Epidermal melanocyte (primary cell): ENCODE data around the gene TRIM62.
A peak's percentile ranks its signal among the peaks of the same experiment; 100 is the strongest.

Experiments used
- DNase-seq: peaks from one replicate; pipeline ENCODE4 v3.0.0; 2011; ENCODE audit warnings: low spot score; ENCODE audit not compliant: insufficient read length

Gene TRIM62

DNA sequence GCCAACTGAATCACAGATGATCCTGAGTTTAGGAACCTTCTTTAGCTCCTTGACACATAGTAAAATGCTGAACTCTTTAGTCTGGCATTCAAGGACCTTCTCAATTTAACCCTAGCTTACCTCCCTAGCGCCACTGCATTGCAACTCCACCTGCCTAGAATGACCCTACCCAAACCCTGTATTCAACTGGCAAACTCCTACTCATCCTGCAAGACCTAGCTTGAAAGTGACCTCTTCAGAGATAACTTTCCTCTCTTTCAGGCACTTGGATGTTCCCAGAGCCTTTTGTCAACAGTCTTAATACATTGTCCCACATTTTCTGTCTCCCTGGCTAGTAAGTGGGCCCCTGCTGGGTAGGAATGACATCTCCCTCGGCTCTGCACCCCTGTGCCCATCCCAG is 19.7 kb downstream of the TRIM62 start:
- no peak for DNase-seq

GRCh38 chr1:33161061-33161681 is 20.7 kb downstream of the TRIM62 start:
- peak; percentile 73 for DNase-seq

DNA sequence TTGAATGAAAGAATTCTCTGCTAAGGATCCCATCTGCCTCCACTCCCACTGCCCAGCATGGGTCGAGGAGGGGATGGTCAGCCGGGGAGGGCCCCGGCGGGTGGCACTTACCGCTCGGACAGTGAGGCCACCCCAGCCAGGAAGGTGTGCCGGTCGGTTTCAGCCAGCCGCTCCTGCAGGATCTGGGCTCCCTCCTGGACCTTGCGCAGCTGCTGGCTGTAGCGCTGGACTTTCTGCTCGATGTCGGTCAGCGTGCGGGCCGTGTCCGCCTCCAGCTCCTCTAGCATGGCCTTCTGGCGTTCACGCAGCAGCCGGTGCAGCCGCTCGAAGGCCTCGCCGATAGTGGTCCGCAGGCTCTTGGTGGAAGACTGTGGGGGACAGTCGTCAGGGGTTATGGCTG is 22.3 kb downstream of the TRIM62 start:
- no peak for DNase-seq

DNA sequence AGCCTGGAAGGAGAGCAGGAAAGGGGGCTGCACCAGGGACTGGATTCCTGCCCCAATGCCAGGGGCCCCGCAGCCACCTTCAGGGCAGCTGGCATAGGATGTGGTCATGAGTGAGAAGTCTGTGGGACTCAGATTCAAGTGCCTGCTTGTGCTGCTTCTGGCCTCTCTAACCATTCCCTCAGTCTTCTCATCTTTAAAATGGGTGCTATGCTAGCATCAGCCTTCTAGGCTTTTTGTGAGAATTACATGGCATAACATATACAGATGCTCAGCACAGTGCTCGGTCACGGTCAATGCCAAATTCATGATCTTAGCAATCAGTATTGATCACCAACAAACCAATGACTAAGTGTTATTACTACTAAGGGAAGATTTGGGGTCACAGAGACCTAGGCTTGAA is 23.5 kb downstream of the TRIM62 start:
- DNase-seq = no peak

DNA sequence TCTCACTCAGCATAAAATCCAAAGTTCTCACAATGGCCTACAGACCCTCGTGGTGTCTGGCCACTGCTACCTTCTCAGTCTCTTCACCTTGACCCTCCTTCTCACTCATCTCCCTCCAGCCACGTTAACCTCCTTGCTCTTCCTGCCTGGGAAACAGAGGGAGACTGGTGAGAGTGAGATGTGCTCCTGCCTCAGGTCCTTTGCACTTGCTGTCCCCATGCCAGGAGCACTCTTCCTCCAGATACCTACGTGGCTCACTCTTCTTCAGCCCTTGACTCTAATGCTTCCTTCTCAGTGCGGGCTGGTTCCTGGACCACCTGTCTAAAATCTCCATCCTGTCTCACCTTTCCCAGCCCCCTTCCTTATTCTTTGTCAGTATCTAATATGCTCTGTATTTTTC is 24.7 kb downstream of the TRIM62 start:
- no peak for DNase-seq

- DNase-seq = no peak
Observed at GRCh38 chr1:33155877-33156538, 25.8 kb downstream of the TRIM62 start.

DNA sequence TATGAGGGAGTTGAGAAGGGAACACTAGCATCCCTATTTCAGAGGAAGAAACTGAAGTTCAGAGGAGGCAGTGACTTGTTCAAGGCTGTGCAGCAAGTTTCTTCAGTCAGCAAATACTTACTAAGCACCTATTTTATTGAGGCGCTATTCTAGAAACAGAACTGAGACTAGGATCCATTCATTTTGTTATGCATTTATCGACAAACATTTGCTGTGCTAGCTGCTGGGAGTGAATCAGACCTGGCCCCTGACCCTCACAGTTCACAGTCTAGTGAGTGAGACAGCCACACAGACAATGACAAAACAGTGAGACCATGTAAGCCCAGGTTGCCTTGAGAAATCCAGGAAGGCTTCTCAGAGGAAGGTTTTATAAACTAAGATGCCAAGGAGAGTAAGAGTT is 28.2 kb downstream of the TRIM62 start:
- no peak for DNase-seq

GRCh38 chr1:33152685-33153432 is 29.0 kb downstream of the TRIM62 start:
- DNase-seq = peak; percentile 44

GRCh38 chr1:33151116-33151515 is 30.7 kb downstream of the TRIM62 start:
- DNase-seq = no peak

DNA sequence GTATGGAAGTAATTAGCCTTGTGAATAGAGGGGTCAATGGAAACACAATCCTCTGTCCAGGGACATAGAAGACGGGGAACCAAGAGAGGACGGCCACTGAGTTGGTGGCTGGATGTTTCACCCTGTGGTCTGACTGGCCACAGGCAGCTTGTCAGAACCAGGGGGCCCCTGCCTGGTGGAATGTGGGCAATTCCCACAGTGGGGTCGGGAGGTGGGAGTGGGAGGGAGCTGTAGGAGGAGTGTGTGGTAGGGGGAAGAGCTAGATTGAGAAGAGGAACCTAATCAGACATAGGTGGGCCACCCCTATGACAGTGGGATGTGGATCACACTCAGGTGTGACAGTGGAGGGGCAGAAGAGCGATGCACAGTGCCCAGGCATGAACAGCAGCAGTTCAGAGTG is 31.3 kb downstream of the TRIM62 start:
- DNase-seq = no peak

DNA sequence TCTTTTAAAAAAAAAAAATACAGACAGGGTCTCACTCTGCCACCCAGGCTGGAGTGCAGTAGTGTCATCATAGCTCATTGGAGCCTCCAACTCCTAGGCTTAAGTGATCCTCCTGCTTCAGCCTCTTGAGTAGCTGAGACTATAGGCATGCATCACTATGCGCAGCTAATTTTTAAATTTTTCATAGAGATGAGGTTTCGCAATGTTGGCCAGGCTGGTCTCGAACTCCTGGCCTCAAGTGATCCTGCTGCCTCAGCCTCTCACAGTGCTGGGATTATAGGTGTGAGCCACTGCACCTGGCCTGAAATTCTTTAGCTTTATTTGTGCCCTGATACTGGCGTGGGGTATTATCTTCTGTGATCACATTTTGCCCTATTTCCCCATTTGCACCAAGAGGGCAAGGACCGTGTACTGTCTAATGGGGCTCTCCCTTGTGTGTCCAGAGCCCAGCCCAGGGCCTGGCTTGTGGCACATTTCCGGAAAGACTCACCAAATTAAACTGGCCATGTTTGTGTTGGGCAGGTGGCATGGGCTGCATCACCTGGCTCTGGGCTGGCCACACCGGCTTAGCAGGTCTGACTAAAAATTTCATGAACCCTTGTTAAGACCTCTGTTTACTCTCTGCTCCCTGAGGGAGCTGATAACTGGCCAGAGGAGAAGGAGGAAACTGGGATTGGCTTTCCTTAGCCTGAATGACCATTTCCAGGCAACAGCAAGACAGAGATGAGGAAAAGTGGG is 32.2 kb downstream of the TRIM62 start:
- no peak for DNase-seq

GRCh38 chr1:33148615-33149014 is 33.2 kb downstream of the TRIM62 start:
- no peak for DNase-seq

GRCh38 chr1:33147997-33148314 is 33.9 kb downstream of the TRIM62 start:
- no peak for DNase-seq

- DNase-seq = no peak
Observed at GRCh38 chr1:33147275-33147996, 34.4 kb downstream of the TRIM62 start.

GRCh38 chr1:33146003-33146402 is 35.8 kb downstream of the TRIM62 start:
- DNase-seq = no peak

GRCh38 chr1:33143698-33144097 is 38.1 kb downstream of the TRIM62 start:
- no peak for DNase-seq

DNA sequence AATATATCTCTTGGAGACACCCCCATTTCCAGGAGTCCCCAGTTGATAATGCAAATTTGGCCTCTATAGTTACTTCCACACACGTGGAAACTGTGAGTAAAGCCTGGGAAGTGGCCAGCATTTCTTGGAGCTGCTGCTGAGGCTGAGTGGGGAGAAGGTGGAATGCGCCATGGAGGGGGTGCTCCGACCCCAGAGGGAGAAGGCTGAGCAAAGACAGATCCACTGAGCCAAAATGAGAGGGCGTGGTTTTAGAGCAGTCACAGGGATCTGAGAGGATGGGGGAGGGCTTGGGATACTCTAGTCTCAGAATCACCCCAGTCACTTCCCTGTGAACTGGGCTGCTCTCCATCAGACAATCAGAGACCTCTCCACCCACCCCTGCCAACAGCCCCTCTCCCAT is 38.7 kb downstream of the TRIM62 start:
- DNase-seq = no peak

GRCh38 chr1:33142483-33143064 is 39.3 kb downstream of the TRIM62 start:
- DNase-seq = no peak

GRCh38 chr1:33141781-33142180 is 40.1 kb downstream of the TRIM62 start:
- no peak for DNase-seq

DNA sequence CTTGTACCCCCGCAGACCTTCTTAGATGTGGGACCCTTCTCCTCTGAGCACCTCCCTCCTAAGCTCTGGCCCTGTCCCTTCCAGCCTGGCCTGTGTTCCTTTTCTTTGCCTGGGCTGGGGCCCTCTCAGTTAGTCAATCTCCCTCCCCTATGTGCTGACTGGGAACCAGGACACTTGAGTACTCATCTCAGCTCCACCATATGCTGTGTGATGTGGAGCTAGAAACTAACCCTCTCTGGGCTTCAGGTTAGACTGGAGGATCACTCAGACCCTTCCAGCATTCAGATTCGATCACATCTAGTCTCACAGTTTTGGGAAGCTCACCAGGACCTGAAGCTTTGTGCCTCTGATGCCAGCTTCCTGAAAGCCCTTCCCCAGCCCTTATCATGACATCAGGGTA is 40.6 kb downstream of the TRIM62 start:
- DNase-seq = no peak
